DLD1 (cell line): ENCODE results near the gene ENDOU.

ENCODE experiments used
- in situ Hi-C: cut with HindIII; loops from 2 replicates; pipeline ENCODE4 v1.10.0; 2017; ENCODE audit warnings: low sequenced_read_pairs

ENDOU gene

GRCh38 chr12:47725091-47725772 lies at the start of gene ENDOU:
TSS of gene ENDOU (minus strand) at chr12:47725490. CDS start at chr12:47725413, 77 bp downstream.
- in situ Hi-C loops: no loop called here

- in situ Hi-C loops: no loop called here
Measured at GRCh38 chr12:47774663-47775062, 49.4 kb upstream of the ENDOU start.

- in situ Hi-C loops: no loop called here
Measured at GRCh38 chr12:47773858-47774580, 48.7 kb upstream of the ENDOU start.

- in situ Hi-C loops: no loop called here
Measured at GRCh38 chr12:47773062-47773857, 48.0 kb upstream of the ENDOU start, which contains the start of gene SLC48A1. TSS of gene SLC48A1 (plus strand) at chr12:47773238. CDS start at chr12:47773305, 67 bp downstream.

GRCh38 chr12:47772738-47773061 lies 47.4 kb upstream of the ENDOU start:
- in situ Hi-C loops: no loop called here

- in situ Hi-C loops: no loop called here
Measured at GRCh38 chr12:47772094-47772660, 46.9 kb upstream of the ENDOU start.

GRCh38 chr12:47771304-47771703 lies 46.0 kb upstream of the ENDOU start:
- in situ Hi-C loops: no loop called here

GRCh38 chr12:47770086-47770726 lies 44.9 kb upstream of the ENDOU start:
- in situ Hi-C loops: no loop called here

GRCh38 chr12:47769234-47770085 lies 44.2 kb upstream of the ENDOU start:
- in situ Hi-C loops: no loop called here

GRCh38 chr12:47768323-47768811 lies 43.1 kb upstream of the ENDOU start:
- in situ Hi-C loops: no loop called here

- in situ Hi-C loops: no loop called here
Measured at GRCh38 chr12:47767216-47767724, 42.0 kb upstream of the ENDOU start.

GRCh38 chr12:47766502-47767215 lies 41.4 kb upstream of the ENDOU start:
- in situ Hi-C loops: no loop called here

- in situ Hi-C loops: no loop called here
Measured at GRCh38 chr12:47763481-47764346, 38.4 kb upstream of the ENDOU start.

- in situ Hi-C loops: no loop called here
Measured at GRCh38 chr12:47762850-47763465, 37.7 kb upstream of the ENDOU start.

GRCh38 chr12:47758834-47759690 lies 33.8 kb upstream of the ENDOU start, which contains the start of gene RAPGEF3:
TSS of gene RAPGEF3 (minus strand) at chr12:47758880. CDS start at chr12:47758556, 324 bp downstream.
- in situ Hi-C loops: no loop called here

- in situ Hi-C loops: no loop called here
Measured at GRCh38 chr12:47758584-47758833, 33.2 kb upstream of the ENDOU start.
